Measurements from ENCODE around the gene HIVEP3. TPM values are rescaled to one million over a fixed set of nuclear protein-coding genes. Genes with fewer than 3 reads are reported as not detected.

The HIVEP3 gene
- total and polyA plus RNA-seq, 2 of the 13 experiments (the other 11 are each of a cell fraction or from before 2014, with no cell fraction given), result 0.05 TPM; not detected in 1

DNA sequence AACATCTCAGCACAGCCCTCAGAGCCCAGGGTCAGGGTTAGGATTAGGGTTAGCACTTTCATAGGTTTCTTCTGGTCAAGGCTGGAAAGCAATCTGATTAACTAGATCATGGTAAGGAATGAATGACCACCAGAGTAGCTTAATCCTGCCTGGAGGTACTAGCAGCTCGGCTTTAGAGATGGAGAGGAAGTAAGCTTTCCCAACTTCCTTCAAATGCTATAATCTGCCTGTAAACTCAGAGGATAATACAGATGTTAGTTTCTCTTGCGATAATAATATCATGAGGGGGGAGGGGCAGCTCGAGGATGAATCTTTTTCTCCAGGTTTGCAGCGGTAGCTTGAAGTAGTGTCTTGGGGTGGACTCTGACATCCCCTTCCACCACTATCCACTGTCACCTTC is 194.9 kb downstream of the HIVEP3 start:
- no peak for FAIRE-seq
- POLR2A ChIA-PET, result no interaction called here
- no peak overlapping the region for H3K9ac ChIP-seq (ENCODE audit: insufficient read depth, low read depth, low read length)

DNA sequence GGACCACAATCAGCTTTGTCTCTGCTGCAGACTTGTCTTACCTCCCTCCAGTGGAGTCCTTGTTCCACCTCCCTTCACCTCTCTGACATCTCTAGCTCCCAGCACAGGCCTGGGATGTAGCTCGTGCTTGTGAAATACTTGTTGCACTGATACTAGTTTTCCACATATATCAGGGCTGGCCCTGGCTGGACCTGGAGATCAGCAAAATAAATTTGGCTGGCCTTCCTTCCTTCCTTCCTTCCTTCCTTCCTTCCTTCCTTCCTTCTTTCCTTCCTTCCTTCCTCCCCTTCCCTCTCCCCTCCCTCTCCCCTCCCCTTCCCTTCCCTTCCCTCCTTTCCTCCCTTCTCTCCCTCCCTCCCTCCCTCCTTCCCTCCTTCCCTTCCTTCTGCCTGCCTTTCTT is 196.5 kb downstream of the HIVEP3 start:
- DNase-seq (ENCODE audit: low spot score) (no peak), FAIRE-seq (no peak), ATAC-seq (no peak)
- intact Hi-C loops (cut with micrococcal nuclease; ENCODE audit: unreplicated experiment) (no loop called here), in situ Hi-C loops (cut with HindIII; ENCODE audit: extremely low pct_ligation_motif_present, low pct_unique_long_range_greater_than_20kb) (no loop called here)
- no TSS peak for BruUV-seq (replicated peaks)
- no peaks in the 10 kb centered on the region for H3K36me3 ChIP-seq (replicated peaks in 1 of 2; ENCODE audit: control insufficient read depth in 1 of 2, insufficient read depth in 2 of 2, low read length in 2 of 2)
- CTCF ChIA-PET (ENCODE audit: low intra/inter-chr PET ratio, low total read pairs), result no interaction called here
- no peak overlapping the region for H3K27ac ChIP-seq (ENCODE audit: extremely low read length, insufficient read depth, low read length)
- no peak overlapping the region for H3K4me3 ChIP-seq (replicated peaks in 1 of 3; ENCODE audit: insufficient read depth in 1 of 3, low read depth in 2 of 3, low read length in 3 of 3)
- no peaks in the 10 kb centered on the region for H3K9me3 ChIP-seq (ENCODE audit: low read length)
- H3K79me2 ChIP-seq (ENCODE audit: insufficient read depth, low read length), result no peaks in the 10 kb centered on the region
- H3K9ac ChIP-seq (ENCODE audit: insufficient read depth, low read depth, low read length), result no peak overlapping the region
- no peaks in the 10 kb centered on the region; a peak in 1 of 5 replicates for H3K27me3 ChIP-seq (ENCODE audit: control insufficient read depth in 1 of 2, insufficient read depth in 2 of 2, low read length in 2 of 2)
- POLR2A ChIA-PET, result no interaction called here
- H3K4me2 ChIP-seq (ENCODE audit: low read depth, low read length), result no peak overlapping the region
- H4K20me1 ChIP-seq (ENCODE audit: insufficient read depth, low read length), result no peaks in the 10 kb centered on the region
- H3K4me1 ChIP-seq (ENCODE audit: insufficient read depth, low read length), result no peaks in the 10 kb centered on the region
- no peak overlapping the region for H2AFZ ChIP-seq (ENCODE audit: low read length)
- 0% methylated on average over 1 of the region's 1 CpG for WGBS (ENCODE audit: low lambda C conversion rate)
- TF ChIP-seq ZNF749 (CRISPR knock-in tag; IDR thresholded peaks at IDR 0.05; ENCODE audit: borderline replicate concordance) (no peak), ZNF253 (CRISPR knock-in tag; IDR thresholded peaks at IDR 0.05; ENCODE audit: borderline replicate concordance) (no peak), HOXA9 (CRISPR knock-in tag; IDR thresholded peaks at IDR 0.05; ENCODE audit: borderline replicate concordance) (no peak), PRMT3 (CRISPR knock-in tag; IDR thresholded peaks at IDR 0.05; ENCODE audit: borderline replicate concordance, low read depth) (no peak), JARID2 (CRISPR knock-in tag; IDR thresholded peaks at IDR 0.05; ENCODE audit: insufficient replicate concordance) (no peak), HNRNPK (IDR thresholded peaks at IDR 0.05; ENCODE audit: low read depth, low read length, poor library complexity, severe bottlenecking) (no peak), ZNF546 (CRISPR knock-in tag; conservative IDR thresholded peaks at IDR 0.05) (no peak), JDP2 (CRISPR knock-in tag; IDR thresholded peaks at IDR 0.05; ENCODE audit: borderline replicate concordance) (no peak), FOXA3 (CRISPR knock-in tag; IDR thresholded peaks at IDR 0.05) (no peak)
- TF ChIP-seq, protein P1, sequence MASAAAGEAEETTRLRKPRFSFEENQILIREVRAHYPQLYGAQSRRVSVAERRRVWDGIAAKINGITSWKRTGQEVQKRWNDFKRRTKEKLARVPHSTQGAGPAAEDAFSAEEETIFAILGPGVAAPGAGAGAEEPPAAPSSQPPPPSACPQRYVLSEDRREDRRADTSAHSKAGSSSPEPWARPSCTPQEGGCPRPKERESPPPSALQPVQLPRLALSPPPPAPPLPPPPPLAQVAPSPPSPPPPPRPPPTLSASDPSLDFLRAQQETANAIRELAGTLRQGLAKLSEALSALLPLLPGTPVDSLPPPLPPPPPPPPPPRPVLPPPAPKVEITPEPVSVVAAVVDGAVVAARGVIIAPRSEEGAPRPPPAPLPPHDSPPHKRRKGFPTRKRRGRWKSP (CRISPR knock-in tag; IDR thresholded peaks at IDR 0.05), result no peak
- TF ChIP-seq, protein P2, sequence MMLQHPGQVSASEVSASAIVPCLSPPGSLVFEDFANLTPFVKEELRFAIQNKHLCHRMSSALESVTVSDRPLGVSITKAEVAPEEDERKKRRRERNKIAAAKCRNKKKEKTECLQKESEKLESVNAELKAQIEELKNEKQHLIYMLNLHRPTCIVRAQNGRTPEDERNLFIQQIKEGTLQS (CRISPR knock-in tag; IDR thresholded peaks at IDR 0.05), result no peak
- TF ChIP-seq, protein P3, sequence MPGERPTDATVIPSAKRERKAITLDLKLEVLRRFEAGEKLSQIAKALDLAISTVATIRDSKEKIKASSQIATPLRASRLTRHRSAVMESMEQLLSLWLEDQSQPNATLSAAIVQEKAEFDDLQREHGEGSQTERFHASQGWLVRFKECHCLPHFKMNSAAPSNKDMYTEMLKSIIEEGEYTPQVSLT (CRISPR knock-in tag; IDR thresholded peaks at IDR 0.05; ENCODE audit: borderline replicate concordance, low read depth), result no peak

More for the DNA sequence above, 194.9 kb downstream of the HIVEP3 start:
- Histone ChIP-seq H3K4me3 (replicated peaks in 1 of 3; ENCODE audit: insufficient read depth in 1 of 3, low read depth in 2 of 3, low read length in 3 of 3) (no peak overlapping the region), H3K9me3 (ENCODE audit: low read length) (no peaks in the 10 kb centered on the region), H3K27me3 (ENCODE audit: control insufficient read depth in 1 of 2, insufficient read depth in 2 of 2, low read length in 2 of 2) (peaks cover 0 to 3% of the 10 kb centered on the region in 2 experiments; a peak in 2 of 5 replicates), H3K36me3 (replicated peaks in 1 of 2; ENCODE audit: control insufficient read depth in 1 of 2, insufficient read depth in 2 of 2, low read length in 2 of 2) (no peaks in the 10 kb centered on the region), H3K4me1 (ENCODE audit: insufficient read depth, low read length) (no peaks in the 10 kb centered on the region), H3K27ac (ENCODE audit: extremely low read length, insufficient read depth, low read length) (no peak overlapping the region), H4K20me1 (ENCODE audit: insufficient read depth, low read length) (no peaks in the 10 kb centered on the region), H3K4me2 (ENCODE audit: low read depth, low read length) (no peak overlapping the region), H3K79me2 (ENCODE audit: insufficient read depth, low read length) (no peaks in the 10 kb centered on the region), H2AFZ (ENCODE audit: low read length) (no peak overlapping the region)
- in situ Hi-C loops (cut with HindIII; ENCODE audit: extremely low pct_ligation_motif_present, low pct_unique_long_range_greater_than_20kb), result no loop called here
- CTCF ChIA-PET (ENCODE audit: low intra/inter-chr PET ratio, low total read pairs), result no interaction called here
- 3% methylated on average over 4 of the region's 4 CpGs for WGBS (ENCODE audit: low lambda C conversion rate)
- ATAC-seq, result no peak
- BruUV-seq (replicated peaks), result no TSS peak
- TF ChIP-seq ZNF234 (CRISPR knock-in tag; conservative IDR thresholded peaks at IDR 0.05) (no peak), ATF7-NPFF (CRISPR knock-in tag; IDR thresholded peaks at IDR 0.05; ENCODE audit: low read depth) (no peak), ZNF12 (CRISPR knock-in tag; IDR thresholded peaks at IDR 0.05) (no peak), ESRRA (CRISPR knock-in tag; IDR thresholded peaks at IDR 0.05; ENCODE audit: low read depth) (no peak), SUZ12 (IDR thresholded peaks at IDR 0.05; ENCODE audit: low read depth, low read length) (no peak)
- TF ChIP-seq, protein P4, sequence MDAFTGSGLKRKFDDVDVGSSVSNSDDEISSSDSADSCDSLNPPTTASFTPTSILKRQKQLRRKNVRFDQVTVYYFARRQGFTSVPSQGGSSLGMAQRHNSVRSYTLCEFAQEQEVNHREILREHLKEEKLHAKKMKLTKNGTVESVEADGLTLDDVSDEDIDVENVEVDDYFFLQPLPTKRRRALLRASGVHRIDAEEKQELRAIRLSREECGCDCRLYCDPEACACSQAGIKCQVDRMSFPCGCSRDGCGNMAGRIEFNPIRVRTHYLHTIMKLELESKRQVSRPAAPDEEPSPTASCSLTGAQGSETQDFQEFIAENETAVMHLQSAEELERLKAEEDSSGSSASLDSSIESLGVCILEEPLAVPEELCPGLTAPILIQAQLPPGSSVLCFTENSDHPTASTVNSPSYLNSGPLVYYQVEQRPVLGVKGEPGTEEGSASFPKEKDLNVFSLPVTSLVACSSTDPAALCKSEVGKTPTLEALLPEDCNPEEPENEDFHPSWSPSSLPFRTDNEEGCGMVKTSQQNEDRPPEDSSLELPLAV (CRISPR knock-in tag; conservative IDR thresholded peaks at IDR 0.05; ENCODE audit: low read depth), result no peak
- no peak for DNase-seq (ENCODE audit: low spot score)
- intact Hi-C loops (cut with micrococcal nuclease; ENCODE audit: unreplicated experiment), result no loop called here

Measured in HepG2 (cell line).